Neural crest cell (in vitro differentiated cells): ENCODE measurements around the gene SAMD10. TPM values are rescaled to one million over a fixed set of nuclear protein-coding genes. Genes with fewer than 3 reads are reported as not detected.

Source experiments
- DNase-seq: peaks from one replicate; pipeline ENCODE4 v3.0.0; 2021; ENCODE audit warnings: low read depth, mixed read lengths, low spot score
- H3K27ac Mint-ChIP-seq: one replicate; pipeline ENCODE4 v1.8.0; 2021; ENCODE audit warnings: mild to moderate bottlenecking, mixed read lengths; ENCODE audit not compliant: unreplicated experiment
- H3K27me3 Mint-ChIP-seq: 2 replicates; pipeline ENCODE4 v1.8.0; 2021; ENCODE audit warnings: low read depth, mild to moderate bottlenecking, mixed read lengths
- H3K36me3 Mint-ChIP-seq: 2 replicates; pipeline ENCODE4 v1.8.0; 2021; ENCODE audit warnings: low read depth, mild to moderate bottlenecking, mixed read lengths
- H3K4me1 Mint-ChIP-seq: 2 replicates; pipeline ENCODE4 v1.8.0; 2021; ENCODE audit warnings: mixed read lengths
- H3K4me3 Mint-ChIP-seq: one replicate; pipeline ENCODE4 v1.8.0; 2021; ENCODE audit warnings: mild to moderate bottlenecking, mixed read lengths
- H3K9me3 Mint-ChIP-seq: 2 replicates; pipeline ENCODE4 v1.8.0; 2021; ENCODE audit warnings: mixed read lengths
- total RNA-seq: library from RNA; stranded (reverse); gene quantifications from 2 replicates; pipeline ENCODE4 v1.2.1, GENCODE V29; 2021
- TF ChIP-seq, protein P1 (sequence below): fragments of 200-600 bp; sonication (generic); conservative IDR thresholded peaks from 2 replicates; pipeline ENCODE4 v1.5.0; 2021; ENCODE audit warnings: antibody characterized with exemption, mild to moderate bottlenecking

The SAMD10 gene
- total RNA-seq, 1 donor from 2014 or later, result 8.0 TPM

DNA sequence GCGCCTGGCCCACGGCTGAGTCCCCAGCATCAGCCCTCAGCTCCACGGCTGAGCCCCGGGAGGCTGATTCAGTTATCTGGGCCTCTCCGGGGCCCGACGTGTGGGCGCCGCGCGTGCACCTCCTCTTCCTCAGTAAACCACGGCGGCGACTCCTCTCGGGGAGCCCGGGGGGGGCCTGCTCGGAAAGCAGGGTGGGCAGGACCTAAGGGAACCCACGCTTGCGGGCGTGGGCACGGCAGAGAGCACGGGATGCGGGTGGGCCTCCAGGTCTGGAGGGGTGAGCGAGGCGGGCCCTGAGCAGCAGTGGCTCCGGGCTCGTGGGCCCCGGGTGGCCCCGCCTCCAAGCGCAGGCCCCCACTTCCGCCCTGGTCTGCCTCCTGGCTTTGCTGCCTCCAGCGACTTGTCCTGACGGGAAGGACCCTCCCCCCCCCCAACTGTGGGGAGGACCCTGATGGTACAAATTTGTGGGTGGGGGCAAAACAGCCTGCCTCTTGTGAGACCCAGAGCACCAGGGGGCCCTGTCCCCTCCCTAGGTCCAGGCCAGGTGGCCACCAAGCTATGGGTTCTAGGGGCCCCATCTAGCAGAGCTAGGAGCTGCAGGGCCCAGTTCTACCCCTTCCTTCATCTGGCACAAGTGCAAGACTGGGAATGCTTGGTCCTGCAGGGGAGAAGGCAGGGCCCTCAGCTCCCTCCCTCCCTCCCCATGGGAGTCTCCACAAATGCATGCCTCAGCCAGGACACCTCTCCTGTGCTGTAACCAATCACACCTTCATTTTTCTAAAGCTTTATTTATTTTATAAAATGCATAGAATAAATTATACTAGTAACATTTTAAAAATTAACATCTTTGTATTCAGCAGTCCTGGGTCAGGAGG, 40.1 kb downstream of the SAMD10 start:
- H3K27ac Mint-ChIP-seq, result no peak overlapping the region
- TF ChIP-seq, protein P1, sequence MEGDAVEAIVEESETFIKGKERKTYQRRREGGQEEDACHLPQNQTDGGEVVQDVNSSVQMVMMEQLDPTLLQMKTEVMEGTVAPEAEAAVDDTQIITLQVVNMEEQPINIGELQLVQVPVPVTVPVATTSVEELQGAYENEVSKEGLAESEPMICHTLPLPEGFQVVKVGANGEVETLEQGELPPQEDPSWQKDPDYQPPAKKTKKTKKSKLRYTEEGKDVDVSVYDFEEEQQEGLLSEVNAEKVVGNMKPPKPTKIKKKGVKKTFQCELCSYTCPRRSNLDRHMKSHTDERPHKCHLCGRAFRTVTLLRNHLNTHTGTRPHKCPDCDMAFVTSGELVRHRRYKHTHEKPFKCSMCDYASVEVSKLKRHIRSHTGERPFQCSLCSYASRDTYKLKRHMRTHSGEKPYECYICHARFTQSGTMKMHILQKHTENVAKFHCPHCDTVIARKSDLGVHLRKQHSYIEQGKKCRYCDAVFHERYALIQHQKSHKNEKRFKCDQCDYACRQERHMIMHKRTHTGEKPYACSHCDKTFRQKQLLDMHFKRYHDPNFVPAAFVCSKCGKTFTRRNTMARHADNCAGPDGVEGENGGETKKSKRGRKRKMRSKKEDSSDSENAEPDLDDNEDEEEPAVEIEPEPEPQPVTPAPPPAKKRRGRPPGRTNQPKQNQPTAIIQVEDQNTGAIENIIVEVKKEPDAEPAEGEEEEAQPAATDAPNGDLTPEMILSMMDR, result no peak
- no peaks in the 10 kb centered on the region for H3K9me3 Mint-ChIP-seq
- no peak for DNase-seq
- H3K4me1 Mint-ChIP-seq, result peaks cover 4% of the 10 kb centered on the region
- no peak overlapping the region for H3K4me3 Mint-ChIP-seq
- H3K27me3 Mint-ChIP-seq, result no peaks in the 10 kb centered on the region
- peaks cover 17% of the 10 kb centered on the region for H3K36me3 Mint-ChIP-seq

DNA sequence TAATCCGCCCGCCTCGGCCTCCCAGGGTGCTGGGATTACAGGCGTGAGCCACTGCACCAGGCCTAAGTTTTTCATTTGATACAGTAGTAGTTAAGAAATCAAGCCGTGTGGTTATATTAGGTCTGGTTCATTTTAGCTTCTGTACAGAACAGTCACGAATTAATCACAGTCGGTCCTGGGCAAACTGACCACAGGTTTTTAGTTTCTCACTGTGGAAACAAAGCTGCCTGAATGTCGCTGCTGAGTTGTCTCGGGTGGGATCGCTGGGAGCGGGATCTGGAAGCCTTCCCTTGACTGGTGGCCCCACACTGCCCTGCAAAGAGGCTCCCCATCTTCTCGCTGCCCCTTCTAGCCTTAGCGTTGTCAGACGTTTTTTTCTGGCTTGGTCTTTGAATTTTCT, 41.8 kb downstream of the SAMD10 start:
- Mint-ChIP-seq H3K27me3 (no peaks in the 10 kb centered on the region), H3K4me1 (peaks cover 4% of the 10 kb centered on the region), H3K9me3 (no peaks in the 10 kb centered on the region), H3K27ac (no peak overlapping the region), H3K36me3 (peaks cover 17% of the 10 kb centered on the region), H3K4me3 (no peak overlapping the region)
- DNase-seq, result no peak
- TF ChIP-seq, protein P1, result no peak

DNA sequence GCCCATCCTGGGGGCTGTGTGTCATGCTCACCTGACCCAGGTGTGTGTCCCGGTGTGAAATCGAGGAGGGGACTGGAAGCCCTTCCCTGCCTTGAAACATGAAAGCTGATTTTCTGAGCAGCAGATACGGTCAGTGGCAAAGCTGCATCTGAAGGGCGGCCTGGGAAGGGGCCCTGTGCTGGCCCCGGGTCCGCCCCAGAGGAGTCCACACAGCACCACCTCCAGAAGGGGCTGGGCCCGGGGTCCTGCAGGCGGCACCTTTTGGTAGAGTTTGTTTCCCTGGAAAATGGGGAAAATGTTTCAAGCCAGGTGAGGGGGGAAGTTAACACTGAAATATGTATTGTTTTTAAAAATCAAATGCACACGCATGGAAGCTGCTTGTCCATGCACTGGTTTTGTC, 44.0 kb downstream of the SAMD10 start:
- H3K36me3 Mint-ChIP-seq, result peaks cover 17% of the 10 kb centered on the region
- H3K4me3 Mint-ChIP-seq, result no peak overlapping the region
- H3K9me3 Mint-ChIP-seq, result no peaks in the 10 kb centered on the region
- H3K27me3 Mint-ChIP-seq, result no peaks in the 10 kb centered on the region
- H3K4me1 Mint-ChIP-seq, result no peaks in the 10 kb centered on the region
- H3K27ac Mint-ChIP-seq, result no peak overlapping the region
- no peak for DNase-seq
- TF ChIP-seq, protein P1, result no peak

- no peaks in the 10 kb centered on the region for H3K27me3 Mint-ChIP-seq
- H3K27ac Mint-ChIP-seq, result peak overlapping the region; percentile 84
- H3K4me3 Mint-ChIP-seq, result no peak overlapping the region
- TF ChIP-seq, protein P1, result peak; percentile 58
- no peaks in the 10 kb centered on the region for H3K9me3 Mint-ChIP-seq
- no peaks in the 10 kb centered on the region for H3K4me1 Mint-ChIP-seq
- peaks cover 19% of the 10 kb centered on the region for H3K36me3 Mint-ChIP-seq
- DNase-seq, result peak; percentile 36
Measured at GRCh38 chr20:63934271-63935068, 45.0 kb downstream of the SAMD10 start.

- Mint-ChIP-seq H3K9me3 (no peaks in the 10 kb centered on the region), H3K36me3 (peaks cover 19% of the 10 kb centered on the region), H3K27me3 (no peaks in the 10 kb centered on the region), H3K4me1 (no peaks in the 10 kb centered on the region), H3K27ac (no peak overlapping the region), H3K4me3 (no peak overlapping the region)
- TF ChIP-seq, protein P1, result no peak
- DNase-seq, result no peak
Measured at GRCh38 chr20:63933646-63934045, 45.8 kb downstream of the SAMD10 start.
